A549 (cell line): ENCODE data around the gene NINL. TPM values are rescaled to one million over a fixed set of nuclear protein-coding genes. Genes with fewer than 3 reads are reported as not detected.

Experiments
- ATAC-seq, 2 experiments: fragments of 200-7000 bp in 1 of 2; fragments of >200 bp in 1 of 2; cut with Nextera tagmentation in 1 of 2; cut with Tn5 transposase in 1 of 2; 3 replicates each; pipeline versions ENCODE4 v1.8.0 to v1.9.1; 2018 to 2020; ENCODE audit warnings: mild to moderate bottlenecking in 1 of 2, moderate library complexity in 1 of 2
- CTCF ChIA-PET: fragments of 300-600 bp; sonication (Branson Sonifier 250); formaldehyde crosslinking; extraction: SDS; loops from one replicate; lab custom pipeline; 2021; ENCODE audit warnings: antibody characterized with exemption, inconsistent platforms; lab: Yijun Ruan, JAX
- POLR2A ChIA-PET: fragments of 350-600 bp; formaldehyde crosslinking; extraction: SDS; loops from one replicate; lab custom pipeline; 2021; ENCODE audit warnings: antibody characterized with exemption, inconsistent platforms; lab: Yijun Ruan, JAX
- DNase-seq, 2 experiments: peaks; one replicate each; pipeline versions ENCODE4 v3.0.0 to v3.0.0-alpha.2; 2011 to 2016; ENCODE audit warnings: low read depth in 1 of 2, low spot score in 1 of 2
- FAIRE-seq: peaks from 2 replicates; lab custom pipeline; 2011; peaks lifted over from hg19 to GRCh38; lab: Jason Lieb, UNC
- H3K27ac ChIP-seq, 2 experiments: fragments of >200 bp; sonication (Bioruptor Twin); formaldehyde crosslinking; 3 replicates each; pipeline ENCODE4 v1.5.1; 2016 to 2017
- H3K4me1 ChIP-seq: fragments of >200 bp; sonication (Bioruptor Twin); formaldehyde crosslinking; 3 replicates; pipeline ENCODE4 v1.6.1; 2016
- H3K4me2 ChIP-seq: fragments of >200 bp; sonication (Bioruptor Twin); formaldehyde crosslinking; 3 replicates; pipeline ENCODE4 v1.6.1; 2016
- H3K4me3 ChIP-seq: fragments of >200 bp; sonication (Bioruptor Twin); formaldehyde crosslinking; 3 replicates; pipeline ENCODE4 v1.5.1; 2016
- H3K9me3 ChIP-seq: fragments of >200 bp; sonication (Bioruptor Twin); formaldehyde crosslinking; 3 replicates; pipeline ENCODE4 v1.6.1; 2016
- CBX2 ChIP-seq: fragments of 200-600 bp; sonication (generic); IDR thresholded peaks from 2 replicates; pipeline ENCODE4 v1.6.1; 2016; ENCODE audit warnings: low read depth, mild to moderate bottlenecking, borderline replicate concordance
- CBX8 ChIP-seq: fragments of 200-600 bp; sonication (generic); IDR thresholded peaks from 2 replicates; pipeline ENCODE4 v1.6.1; 2016
- EHMT2 ChIP-seq: fragments of 200-600 bp; sonication (generic); IDR thresholded peaks from 2 replicates; pipeline ENCODE4 v1.6.1; 2016; ENCODE audit warnings: antibody characterized with exemption, low read depth, mild to moderate bottlenecking, moderate library complexity
- FOXS1 ChIP-seq: fragments of 250-450 bp; sonication (Bioruptor Pico); IDR thresholded peaks from 2 replicates; pipeline ENCODE4 v1.5.0; 2020; ENCODE audit warnings: mild to moderate bottlenecking, moderate library complexity
- HOXA7 ChIP-seq: fragments of 250-450 bp; sonication (Bioruptor Pico); IDR thresholded peaks from 2 replicates; pipeline ENCODE4 v1.5.0; 2020; ENCODE audit warnings: mild to moderate bottlenecking, moderate library complexity
- HOXB13 ChIP-seq: fragments of 250-450 bp; sonication (Bioruptor Pico); IDR thresholded peaks from 2 replicates; pipeline ENCODE4 v1.5.0; 2020; ENCODE audit warnings: low read depth, mild to moderate bottlenecking, moderate library complexity
- JUN ChIP-seq, 2 experiments: fragments of >200 bp; sonication (Bioruptor Twin); formaldehyde crosslinking; IDR thresholded peaks; 2 replicates in 1 of 2; 3 replicates in 1 of 2; pipeline ENCODE4 v1.6.1; 2016 to 2017
- JUNB ChIP-seq: fragments of >200 bp; sonication (Bioruptor Twin); formaldehyde crosslinking; IDR thresholded peaks from 2 replicates; pipeline ENCODE4 v1.6.1; 2016
- NFE2L2 ChIP-seq: fragments of 150-350 bp; conservative IDR thresholded peaks from 2 replicates; pipeline ENCODE4 v1.6.1; 2014; ENCODE audit warnings: low read length
- PHF8 ChIP-seq: fragments of 200-600 bp; sonication (generic); IDR thresholded peaks from 2 replicates; pipeline ENCODE4 v1.6.1; 2016; ENCODE audit warnings: low read depth, mild to moderate bottlenecking, antibody characterized with exemption, moderate library complexity, borderline replicate concordance
- POLR2A ChIP-seq: IDR thresholded peaks from 2 replicates; pipeline ENCODE4 v1.6.1; 2012; ENCODE audit warnings: mild to moderate bottlenecking, low read length
- POLR2AphosphoS2 ChIP-seq: conservative IDR thresholded peaks from 2 replicates; pipeline ENCODE4 v1.6.1; 2012; ENCODE audit warnings: low read length, improper control_type of control experiment, inconsistent platforms
- RARB ChIP-seq: fragments of 250-450 bp; sonication (Bioruptor Pico); IDR thresholded peaks from 2 replicates; pipeline ENCODE4 v1.8.0; 2021; ENCODE audit warnings: mild to moderate bottlenecking, moderate library complexity
- RCOR1 ChIP-seq: fragments of 150-350 bp; IDR thresholded peaks from 2 replicates; pipeline ENCODE4 v1.6.1; 2014; ENCODE audit warnings: antibody characterized with exemption, low read length, low read depth
- RNF2 ChIP-seq: fragments of 200-600 bp; sonication (generic); IDR thresholded peaks from 2 replicates; pipeline ENCODE4 v1.6.1; 2016; ENCODE audit warnings: low read depth, mild to moderate bottlenecking, antibody characterized with exemption, moderate library complexity, borderline replicate concordance
- USF2 ChIP-seq: fragments of 450-650 bp; IDR thresholded peaks from 2 replicates; pipeline ENCODE4 v1.6.1; 2014; ENCODE audit warnings: antibody characterized with exemption
- ZFP36 ChIP-seq: fragments of 450-650 bp; IDR thresholded peaks from 2 replicates; pipeline ENCODE4 v1.6.1; 2014; ENCODE audit warnings: borderline replicate concordance; ENCODE audit not compliant: partially characterized antibody
- ZNF302 ChIP-seq: fragments of 250-450 bp; sonication (Bioruptor Pico); IDR thresholded peaks from 2 replicates; pipeline ENCODE4 v1.9.0; 2021; ENCODE audit warnings: inconsistent platforms, mild to moderate bottlenecking, moderate library complexity
- WGBS: methylation state at CpG from one replicate; pipeline ENCODE4 v1.1.6; 2017; ENCODE audit errors: missing lambda C conversion rate; 5-methylcytosine and 5-hydroxymethylcytosine counted together
- polyA plus RNA-seq, 4 experiments: library from polyadenylated mRNA; depleted of rRNA in 3 of 4; stranded (reverse); fragments of >200 nt; fragmentation: RNase III in 1 of 4; extraction: RNeasy Plus Mini Kit Qiagen cat#74134 plus additional on column Dnase treatment in 1 of 4; gene quantifications; 2 replicates in 3 of 4; 3 replicates in 1 of 4; pipeline ENCODE4 v1.2.3, GENCODE V29; 2011 to 2017
- TF ChIP-seq, protein P1 (sequence below): fragments of 200-600 bp; sonication (generic); IDR thresholded peaks from 2 replicates; pipeline ENCODE4 v1.6.1; 2016; ENCODE audit warnings: antibody characterized with exemption, mild to moderate bottlenecking, moderate library complexity
- TF ChIP-seq, protein P2 (sequence below): fragments of >200 bp; sonication (Bioruptor Twin); formaldehyde crosslinking; IDR thresholded peaks from 3 replicates; pipeline ENCODE4 v1.5.1; 2016

NINL gene
- polyA plus RNA-seq, 2 of the 4 experiments (the other 2 are of a cell fraction), result 20.2 to 22.4 TPM

DNA sequence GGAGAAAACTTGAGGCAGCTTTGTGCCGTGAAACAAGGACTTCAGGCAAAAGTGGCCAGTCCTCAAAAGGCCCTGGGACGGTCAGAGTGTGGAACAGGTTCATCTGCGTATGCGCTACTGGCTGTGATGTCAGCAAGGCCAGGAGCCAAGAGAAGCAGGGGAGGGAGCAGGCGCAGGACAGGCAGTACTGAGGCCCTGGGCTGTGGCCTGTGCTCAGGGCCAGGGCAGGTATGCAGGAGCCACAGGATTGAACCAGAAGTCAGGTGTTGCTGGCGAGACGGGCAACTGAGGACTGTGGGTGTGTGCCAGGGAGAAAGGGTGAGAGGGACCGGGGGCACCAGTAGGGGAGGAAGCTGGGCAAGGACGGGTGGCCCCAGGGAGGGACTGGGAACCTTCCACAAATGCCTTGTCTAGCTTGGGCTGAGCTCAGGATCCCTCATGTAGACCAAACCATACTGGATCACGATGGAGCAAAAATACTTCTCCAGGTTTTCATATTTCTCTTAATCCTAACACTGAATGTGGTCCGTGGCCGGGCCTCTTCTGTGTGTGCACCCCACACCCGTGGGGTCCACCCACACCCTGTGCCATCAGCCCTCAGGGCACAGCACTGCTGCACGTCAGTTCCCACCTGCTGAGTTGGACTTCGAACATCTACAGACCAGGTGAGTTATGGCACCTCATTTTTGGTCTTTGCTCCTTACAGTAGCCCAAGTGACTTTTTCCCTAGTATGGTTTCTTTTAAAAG lies 131.0 kb downstream of the NINL start:
- no peak for DNase-seq
- ATAC-seq, result no peak
- ChIA-PET POLR2A (no interaction called here), CTCF (interaction anchor here (0.8 to 1.7 kb wide), 4 partner anchors 10 to 461 kb away, joined by 3 to 5 read pairs (median 3); no protein-coding TSS in a partner anchor)
- Histone ChIP-seq H3K4me3 (no peak overlapping the region), H3K9me3 (no peaks in the 10 kb centered on the region), H3K4me2 (no peak overlapping the region), H3K27ac (no peak overlapping the region), H3K4me1 (peaks cover 6% of the 10 kb centered on the region; the same call in 1 of the 3 replicates)
- TF ChIP-seq HOXB13 (no peak), HOXA7 (CRISPR knock-in tag) (no peak)
- no peak for FAIRE-seq
- WGBS, result 87% methylated on average over 15 of the region's 15 CpGs

- Histone ChIP-seq H3K4me2 (no peak overlapping the region), H3K9me3 (no peaks in the 10 kb centered on the region), H3K27ac (no peak overlapping the region), H3K4me1 (peaks cover 6% of the 10 kb centered on the region; the same call in 1 of the 3 replicates), H3K4me3 (no peak overlapping the region)
- POLR2A ChIA-PET, result no interaction called here
- TF ChIP-seq ZFP36, result no peak
- TF ChIP-seq CBX8, result no peak
- no peak for TF ChIP-seq JUNB
- no peak for TF ChIP-seq POLR2A
- no peak for TF ChIP-seq EHMT2
- no peak for TF ChIP-seq CBX2
- no peak for TF ChIP-seq RNF2
- TF ChIP-seq, protein P1, sequence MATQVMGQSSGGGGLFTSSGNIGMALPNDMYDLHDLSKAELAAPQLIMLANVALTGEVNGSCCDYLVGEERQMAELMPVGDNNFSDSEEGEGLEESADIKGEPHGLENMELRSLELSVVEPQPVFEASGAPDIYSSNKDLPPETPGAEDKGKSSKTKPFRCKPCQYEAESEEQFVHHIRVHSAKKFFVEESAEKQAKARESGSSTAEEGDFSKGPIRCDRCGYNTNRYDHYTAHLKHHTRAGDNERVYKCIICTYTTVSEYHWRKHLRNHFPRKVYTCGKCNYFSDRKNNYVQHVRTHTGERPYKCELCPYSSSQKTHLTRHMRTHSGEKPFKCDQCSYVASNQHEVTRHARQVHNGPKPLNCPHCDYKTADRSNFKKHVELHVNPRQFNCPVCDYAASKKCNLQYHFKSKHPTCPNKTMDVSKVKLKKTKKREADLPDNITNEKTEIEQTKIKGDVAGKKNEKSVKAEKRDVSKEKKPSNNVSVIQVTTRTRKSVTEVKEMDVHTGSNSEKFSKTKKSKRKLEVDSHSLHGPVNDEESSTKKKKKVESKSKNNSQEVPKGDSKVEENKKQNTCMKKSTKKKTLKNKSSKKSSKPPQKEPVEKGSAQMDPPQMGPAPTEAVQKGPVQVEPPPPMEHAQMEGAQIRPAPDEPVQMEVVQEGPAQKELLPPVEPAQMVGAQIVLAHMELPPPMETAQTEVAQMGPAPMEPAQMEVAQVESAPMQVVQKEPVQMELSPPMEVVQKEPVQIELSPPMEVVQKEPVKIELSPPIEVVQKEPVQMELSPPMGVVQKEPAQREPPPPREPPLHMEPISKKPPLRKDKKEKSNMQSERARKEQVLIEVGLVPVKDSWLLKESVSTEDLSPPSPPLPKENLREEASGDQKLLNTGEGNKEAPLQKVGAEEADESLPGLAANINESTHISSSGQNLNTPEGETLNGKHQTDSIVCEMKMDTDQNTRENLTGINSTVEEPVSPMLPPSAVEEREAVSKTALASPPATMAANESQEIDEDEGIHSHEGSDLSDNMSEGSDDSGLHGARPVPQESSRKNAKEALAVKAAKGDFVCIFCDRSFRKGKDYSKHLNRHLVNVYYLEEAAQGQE, result no peak
- TF ChIP-seq POLR2AphosphoS2, result no peak
- no peak for TF ChIP-seq RCOR1
- TF ChIP-seq HOXA7 (CRISPR knock-in tag), result no peak
- TF ChIP-seq USF2, result no peak
- TF ChIP-seq ZNF302 (CRISPR knock-in tag), result no peak
- no peak for TF ChIP-seq PHF8
- TF ChIP-seq FOXS1 (CRISPR knock-in tag), result no peak
- TF ChIP-seq, protein P2, sequence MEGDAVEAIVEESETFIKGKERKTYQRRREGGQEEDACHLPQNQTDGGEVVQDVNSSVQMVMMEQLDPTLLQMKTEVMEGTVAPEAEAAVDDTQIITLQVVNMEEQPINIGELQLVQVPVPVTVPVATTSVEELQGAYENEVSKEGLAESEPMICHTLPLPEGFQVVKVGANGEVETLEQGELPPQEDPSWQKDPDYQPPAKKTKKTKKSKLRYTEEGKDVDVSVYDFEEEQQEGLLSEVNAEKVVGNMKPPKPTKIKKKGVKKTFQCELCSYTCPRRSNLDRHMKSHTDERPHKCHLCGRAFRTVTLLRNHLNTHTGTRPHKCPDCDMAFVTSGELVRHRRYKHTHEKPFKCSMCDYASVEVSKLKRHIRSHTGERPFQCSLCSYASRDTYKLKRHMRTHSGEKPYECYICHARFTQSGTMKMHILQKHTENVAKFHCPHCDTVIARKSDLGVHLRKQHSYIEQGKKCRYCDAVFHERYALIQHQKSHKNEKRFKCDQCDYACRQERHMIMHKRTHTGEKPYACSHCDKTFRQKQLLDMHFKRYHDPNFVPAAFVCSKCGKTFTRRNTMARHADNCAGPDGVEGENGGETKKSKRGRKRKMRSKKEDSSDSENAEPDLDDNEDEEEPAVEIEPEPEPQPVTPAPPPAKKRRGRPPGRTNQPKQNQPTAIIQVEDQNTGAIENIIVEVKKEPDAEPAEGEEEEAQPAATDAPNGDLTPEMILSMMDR, result no peak
- no peak for TF ChIP-seq NFE2L2
- no peak for TF ChIP-seq RARB
- TF ChIP-seq JUN (IDR thresholded peaks at IDR 0.05), result no peak
- CTCF ChIA-PET, result interaction anchor here (0.8 to 1.7 kb wide), 2 partner anchors 12 to 44 kb away, joined by 3 to 5 read pairs; no protein-coding TSS in a partner anchor
- no peak for FAIRE-seq
- ATAC-seq, result peak; percentile 12 to 13; a peak in 1 of 6 replicates
- 84% methylated on average over 25 of the region's 25 CpGs for WGBS
- peak in 1 of 2 experiments; percentile 34 for DNase-seq
Observed at GRCh38 chr20:25453035-25453810, 132.1 kb downstream of the NINL start.
